Gastroesophageal sphincter (tissue), 3 donors: ENCODE results near the gene TBR1.

ENCODE experiments used
- CTCF ChIP-seq, 4 experiments: fragments of 200-600 bp in 2 of 4; fragments of 450-650 bp in 2 of 4; sonication (generic) in 1 of 4; IDR thresholded peaks; one replicate each; pipeline ENCODE4 v1.5.1; 2017 to 2019; ENCODE audit warnings: antibody characterized with exemption in 4 of 4, mild to moderate bottlenecking in 2 of 4, moderate library complexity in 2 of 4
- EP300 ChIP-seq: sonication (generic); formaldehyde crosslinking; IDR thresholded peaks from one replicate; pipeline ENCODE4 v1.6.1; 2017; ENCODE audit warnings: antibody characterized with exemption, mild to moderate bottlenecking
- POLR2A ChIP-seq, 2 donors: fragments of 450-650 bp; IDR thresholded peaks; one replicate each; pipeline ENCODE4 v1.6.1; 2017; ENCODE audit warnings: antibody characterized with exemption in 2 of 2, mild to moderate bottlenecking in 2 of 2, moderate library complexity in 1 of 2

GRCh38 chr2:161421686-161422085, 5.6 kb downstream of the TBR1 start:
- TF ChIP-seq CTCF (IDR thresholded peaks at IDR 0.05), result no peak
- no peak for TF ChIP-seq POLR2A (IDR thresholded peaks at IDR 0.05)
- TF ChIP-seq EP300, result no peak
